Sigmoid colon (tissue), 7 donors: ENCODE measurements around the gene RABGGTA. TPM values are rescaled to one million over a fixed set of nuclear protein-coding genes. Genes with fewer than 3 reads are reported as not detected.

Experiments
- DNase-seq: peaks from one replicate; pipeline ENCODE4 v3.0.0-alpha.2; 2019
- H3K27ac ChIP-seq, 4 donors: fragments of 200-600 bp; sonication (generic); one replicate each; pipeline ENCODE4 v1.5.1; 2016 to 2019; ENCODE audit warnings: mild to moderate bottlenecking in 1 of 4
- H3K27me3 ChIP-seq, 3 donors: fragments of 200-600 bp; sonication (generic); one replicate each; pipeline ENCODE4 v1.5.1; 2019; ENCODE audit warnings: mild to moderate bottlenecking in 1 of 3
- H3K36me3 ChIP-seq, 4 donors: fragments of 200-600 bp; sonication (generic); one replicate each; pipeline ENCODE4 v1.5.1; 2016 to 2019
- H3K4me1 ChIP-seq, 4 donors: fragments of 200-600 bp; sonication (generic); one replicate each; pipeline ENCODE4 v1.5.1; 2017 to 2019
- H3K4me3 ChIP-seq, 4 donors: fragments of 200-600 bp; sonication (generic); one replicate each; pipeline ENCODE4 v1.5.1; 2017 to 2019; ENCODE audit warnings: mild to moderate bottlenecking in 2 of 4, moderate library complexity in 1 of 4
- H3K9me3 ChIP-seq, 4 donors: fragments of 200-600 bp in 3 of 4; sonication (generic) in 3 of 4; one replicate each; pipeline versions ENCODE4 v1.5.1 to v1.6.1; 2013 to 2019
- CTCF ChIP-seq, 4 experiments: fragments of 450-650 bp in 3 of 4; fragments of 200-600 bp in 1 of 4; IDR thresholded peaks; one replicate each; pipeline ENCODE4 v1.5.1; 2016 to 2019; ENCODE audit warnings: antibody characterized with exemption in 4 of 4, mild to moderate bottlenecking in 3 of 4, moderate library complexity in 2 of 4
- EP300 ChIP-seq, 4 donors: sonication (generic); formaldehyde crosslinking; IDR thresholded peaks; one replicate each; pipeline ENCODE4 v1.6.1; 2017; ENCODE audit warnings: antibody characterized with exemption in 4 of 4
- POLR2A ChIP-seq, 2 donors: fragments of 450-650 bp; IDR thresholded peaks; one replicate each; pipeline ENCODE4 v1.6.1; 2016; ENCODE audit warnings: antibody characterized with exemption in 2 of 2, mild to moderate bottlenecking in 2 of 2, moderate library complexity in 2 of 2
- POLR2AphosphoS5 ChIP-seq, 4 donors: sonication (generic); formaldehyde crosslinking; IDR thresholded peaks; one replicate each; pipeline ENCODE4 v1.6.1; 2017; ENCODE audit warnings: antibody characterized with exemption in 4 of 4
- WGBS, 2 donors: extraction: QIAGEN DNeasy Blood & Tissue Kit; methylation state at CpG; one replicate each; pipeline ENCODE4 v1.1.7; 2013; 5-methylcytosine and 5-hydroxymethylcytosine counted together
- intact Hi-C: fragments of 100-400 bp; cut with DNase I; formaldehyde crosslinking; loops from one replicate; pipeline ENCODE4 v1.15.1; 2023
- polyA plus RNA-seq, 3 donors: library from polyadenylated mRNA; stranded (reverse); fragments of 200-250 nt; gene quantifications; one replicate each; pipeline ENCODE4 v1.2.3, GENCODE V29; 2013
- total RNA-seq, 4 donors: library from RNA; depleted of rRNA; stranded (reverse); fragments of >200 nt; gene quantifications; one replicate each; pipeline ENCODE4 v1.1.0, GENCODE V29; 2016
- donor health status: healthy with polysubstance abuse.
- donor health status: Bipolar disorder and iron deficiency.
- donor health status: healthy.

Gene RABGGTA
- total and polyA plus RNA-seq, 7 donors, result 14.0 to 32.4 (median 25.2) TPM

GRCh38 chr14:24284501-24285035 lies 13.2 kb upstream of the RABGGTA start:
- Histone ChIP-seq H3K36me3 (peaks cover 0 to 4% (median under 1%) of the 10 kb centered on the region in 4 donors), H3K27ac (no peak overlapping the region), H3K27me3 (no peaks in the 10 kb centered on the region), H3K9me3 (no peaks in the 10 kb centered on the region), H3K4me3 (no peak overlapping the region), H3K4me1 (no peaks in the 10 kb centered on the region)
- TF ChIP-seq POLR2A (IDR thresholded peaks at IDR 0.05) (no peak), POLR2AphosphoS5 (IDR thresholded peaks at IDR 0.05) (no peak), EP300 (IDR thresholded peaks at IDR 0.05) (no peak), CTCF (IDR thresholded peaks at IDR 0.05) (no peak)
- DNase-seq, result no peak
- 83 to 85% methylated on average over 11 of the region's 11 CpGs for WGBS, 2 donors
- intact Hi-C loops, result no loop called here

GRCh38 chr14:24283796-24284460 lies 12.5 kb upstream of the RABGGTA start:
- Histone ChIP-seq H3K4me1 (no peaks in the 10 kb centered on the region), H3K4me3 (no peak overlapping the region), H3K27me3 (no peaks in the 10 kb centered on the region), H3K27ac (no peak overlapping the region), H3K36me3 (no peaks in the 10 kb centered on the region), H3K9me3 (no peaks in the 10 kb centered on the region)
- TF ChIP-seq CTCF (IDR thresholded peaks at IDR 0.05) (no peak), POLR2AphosphoS5 (IDR thresholded peaks at IDR 0.05) (no peak), EP300 (IDR thresholded peaks at IDR 0.05) (no peak), POLR2A (IDR thresholded peaks at IDR 0.05) (no peak)
- 91 to 94% methylated on average over 5 of the region's 5 CpGs for WGBS, 2 donors
- intact Hi-C loops, result no loop called here
- DNase-seq, result no peak

DNA sequence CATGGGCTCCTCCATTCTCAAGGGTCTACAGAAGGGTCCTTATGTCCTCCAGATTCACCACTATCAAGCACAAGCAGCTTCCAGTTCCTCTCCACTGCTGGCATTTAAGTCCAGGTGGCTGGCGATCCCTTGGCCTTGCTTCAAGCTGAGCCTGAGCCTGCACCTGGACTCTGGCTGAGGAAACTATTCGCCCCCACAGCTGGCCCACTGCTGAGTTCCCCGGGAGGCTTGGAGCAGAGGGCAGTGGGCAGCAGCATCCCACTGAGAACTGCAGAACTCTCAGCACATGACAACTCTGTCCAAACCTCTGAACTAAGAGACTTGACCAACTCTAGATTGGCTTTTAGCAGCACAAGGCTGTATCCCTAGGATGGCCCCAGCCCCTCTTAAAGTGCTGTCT lies 11.3 kb upstream of the RABGGTA start:
- Histone ChIP-seq H3K27ac (no peak overlapping the region), H3K4me3 (no peak overlapping the region), H3K36me3 (no peaks in the 10 kb centered on the region), H3K9me3 (no peaks in the 10 kb centered on the region), H3K4me1 (no peaks in the 10 kb centered on the region), H3K27me3 (no peaks in the 10 kb centered on the region)
- DNase-seq, result no peak
- WGBS, 2 donors, result 85 to 89% methylated on average over 3 of the region's 3 CpGs
- no peak for TF ChIP-seq CTCF (IDR thresholded peaks at IDR 0.05)
- no peak for TF ChIP-seq EP300 (IDR thresholded peaks at IDR 0.05)
- intact Hi-C loops, result no loop called here

GRCh38 chr14:24281636-24282035 lies 10.2 kb upstream of the RABGGTA start:
- Histone ChIP-seq H3K4me1 (no peaks in the 10 kb centered on the region), H3K36me3 (no peaks in the 10 kb centered on the region), H3K4me3 (no peak overlapping the region), H3K9me3 (no peaks in the 10 kb centered on the region), H3K27me3 (no peaks in the 10 kb centered on the region), H3K27ac (no peak overlapping the region)
- intact Hi-C loops, result no loop called here
- TF ChIP-seq POLR2AphosphoS5 (IDR thresholded peaks at IDR 0.05) (no peak), EP300 (IDR thresholded peaks at IDR 0.05) (no peak)
- WGBS, 2 donors, result 92 to 93% methylated on average over 7 of the region's 7 CpGs
- DNase-seq, result no peak

DNA sequence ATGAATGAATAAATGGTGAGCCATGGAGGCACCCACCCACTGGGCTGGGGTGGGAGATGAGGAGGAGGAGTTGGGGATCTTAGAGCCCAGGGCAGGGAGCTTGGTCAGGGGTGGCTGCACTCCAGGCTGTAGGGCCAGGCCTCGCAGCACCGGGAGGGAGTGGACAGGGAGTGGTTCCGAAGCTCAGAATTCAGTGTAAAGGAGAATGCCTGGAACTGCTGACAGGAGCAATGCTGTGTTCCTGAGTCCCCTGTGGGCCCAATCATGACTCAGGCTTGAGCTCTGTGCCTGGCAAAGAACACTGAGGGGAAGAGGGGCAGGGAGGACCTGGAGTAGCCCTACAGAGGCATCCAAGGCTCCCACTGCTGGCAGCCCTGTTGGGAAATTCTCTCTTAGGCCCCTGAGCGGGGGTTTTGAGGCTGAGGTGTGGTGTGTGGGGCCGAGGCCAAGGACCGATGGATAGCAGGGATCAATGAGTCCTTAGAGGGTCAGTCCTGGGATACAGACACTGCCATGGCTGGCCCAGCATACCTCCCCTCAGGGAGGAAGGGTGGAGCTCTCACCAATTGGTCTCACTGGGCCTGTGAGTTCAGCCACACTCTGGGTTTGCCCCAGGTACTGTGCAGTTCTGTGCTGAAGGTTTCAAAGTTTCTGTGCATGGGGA lies 9.5 kb upstream of the RABGGTA start:
- TF ChIP-seq POLR2A (IDR thresholded peaks at IDR 0.05) (no peak), EP300 (IDR thresholded peaks at IDR 0.05) (no peak), POLR2AphosphoS5 (IDR thresholded peaks at IDR 0.05) (no peak), CTCF (IDR thresholded peaks at IDR 0.05) (no peak)

More for the DNA sequence above, 9.5 kb upstream of the RABGGTA start:
- no peak for DNase-seq
- 88 to 91% methylated on average over 6 of the region's 6 CpGs for WGBS, 2 donors
- H3K27ac ChIP-seq, result no peak overlapping the region
- H3K27me3 ChIP-seq, result no peaks in the 10 kb centered on the region
- no peaks in the 10 kb centered on the region for H3K9me3 ChIP-seq
- no peaks in the 10 kb centered on the region for H3K36me3 ChIP-seq
- intact Hi-C loops, result no loop called here
- H3K4me1 ChIP-seq, result no peaks in the 10 kb centered on the region
- no peak overlapping the region for H3K4me3 ChIP-seq
